ENCODE measurements around the gene RAD51B.

DNA sequence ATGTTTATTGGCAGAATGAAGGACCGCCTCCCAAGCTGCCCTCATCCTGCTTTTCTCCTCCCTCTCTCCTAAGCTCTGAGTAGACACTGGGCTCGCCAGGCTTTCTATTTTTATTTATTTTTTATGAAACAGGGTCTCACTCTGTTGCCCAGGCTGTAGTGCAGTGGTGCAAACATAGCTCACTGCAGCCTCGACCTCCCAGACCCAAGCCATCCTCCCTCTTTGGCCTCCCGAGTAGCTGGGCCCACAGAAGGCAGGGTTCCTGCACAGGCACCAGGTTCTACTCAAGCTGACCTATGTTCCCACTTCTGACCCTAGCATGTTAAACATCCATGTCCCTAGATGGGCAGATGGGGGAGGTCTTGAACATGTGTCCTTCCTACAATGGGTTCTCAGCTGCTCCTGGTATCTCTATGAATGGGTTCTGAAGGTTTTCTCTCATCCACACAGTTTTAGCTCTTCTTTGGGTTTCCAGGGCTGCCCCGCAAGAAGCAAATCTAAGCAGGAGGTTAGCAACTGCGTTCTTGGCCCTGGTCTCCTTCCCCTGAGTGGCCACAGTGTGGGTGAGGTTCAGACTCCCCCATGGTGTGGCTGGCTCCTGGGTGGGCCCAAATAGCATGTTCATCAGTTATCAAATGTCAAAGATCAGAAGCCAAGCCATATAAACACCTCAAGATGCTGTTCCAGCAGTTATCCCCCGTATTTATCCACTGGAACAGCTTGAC lies 805.9 kb downstream of the RAD51B start:
- TF ChIP-seq, protein P1, sequence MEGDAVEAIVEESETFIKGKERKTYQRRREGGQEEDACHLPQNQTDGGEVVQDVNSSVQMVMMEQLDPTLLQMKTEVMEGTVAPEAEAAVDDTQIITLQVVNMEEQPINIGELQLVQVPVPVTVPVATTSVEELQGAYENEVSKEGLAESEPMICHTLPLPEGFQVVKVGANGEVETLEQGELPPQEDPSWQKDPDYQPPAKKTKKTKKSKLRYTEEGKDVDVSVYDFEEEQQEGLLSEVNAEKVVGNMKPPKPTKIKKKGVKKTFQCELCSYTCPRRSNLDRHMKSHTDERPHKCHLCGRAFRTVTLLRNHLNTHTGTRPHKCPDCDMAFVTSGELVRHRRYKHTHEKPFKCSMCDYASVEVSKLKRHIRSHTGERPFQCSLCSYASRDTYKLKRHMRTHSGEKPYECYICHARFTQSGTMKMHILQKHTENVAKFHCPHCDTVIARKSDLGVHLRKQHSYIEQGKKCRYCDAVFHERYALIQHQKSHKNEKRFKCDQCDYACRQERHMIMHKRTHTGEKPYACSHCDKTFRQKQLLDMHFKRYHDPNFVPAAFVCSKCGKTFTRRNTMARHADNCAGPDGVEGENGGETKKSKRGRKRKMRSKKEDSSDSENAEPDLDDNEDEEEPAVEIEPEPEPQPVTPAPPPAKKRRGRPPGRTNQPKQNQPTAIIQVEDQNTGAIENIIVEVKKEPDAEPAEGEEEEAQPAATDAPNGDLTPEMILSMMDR (optimal IDR thresholded peaks at IDR 0.05 in 1 of 3, IDR thresholded peaks at IDR 0.05 in 1 of 3, conservative IDR thresholded peaks at IDR 0.05 in 1 of 3; ENCODE audit: extremely low read depth in 1 of 3, insufficient read depth in 2 of 3, low read length in 3 of 3), result no peak
- no peak for TF ChIP-seq EZH2 (IDR thresholded peaks at IDR 0.05; ENCODE audit: low read length)

Data from keratinocyte (primary cell).